ENCODE results near the gene DAPK1. TPM values are rescaled to one million over a fixed set of nuclear protein-coding genes. Genes with fewer than 3 reads are reported as not detected.

The DAPK1 gene
- polyA plus RNA-seq, 1 of the 3 experiments (the other 2 are of a cell fraction) = 0.61 TPM

DNA sequence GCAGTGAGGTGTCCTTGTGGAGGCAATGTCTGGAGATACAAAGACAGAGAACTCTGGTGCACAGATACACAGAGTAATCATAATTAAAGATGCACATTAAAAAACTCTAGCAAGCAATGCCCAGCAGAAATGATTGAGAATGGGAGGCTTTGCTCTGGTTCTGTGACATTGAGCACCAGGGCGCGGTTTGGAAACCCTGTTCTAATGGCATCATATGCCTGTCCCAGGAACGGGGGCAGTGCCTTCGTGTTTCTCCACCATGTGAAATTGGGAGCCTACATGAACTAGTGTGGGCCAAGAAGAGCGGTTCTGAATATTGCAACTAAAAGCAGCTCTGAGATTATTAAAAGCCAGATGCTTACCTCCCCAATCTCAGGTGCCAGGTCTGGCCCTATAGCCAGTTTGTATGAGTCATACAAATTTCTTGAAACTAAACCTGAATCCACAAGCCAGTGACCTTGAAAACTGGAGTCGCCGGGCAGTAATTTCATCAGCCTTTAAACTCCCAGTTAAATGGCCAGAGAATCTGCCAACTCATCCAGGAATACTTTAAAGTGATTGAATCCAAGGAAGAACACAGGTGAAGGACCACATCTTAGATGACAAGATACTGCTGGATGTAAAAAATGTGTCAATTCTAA lies 206.1 kb downstream of the DAPK1 start:
- no peak for DNase-seq
- WGBS (ENCODE audit: low lambda C conversion rate) = 89% methylated on average over 7 of the region's 7 CpGs
- CTCF ChIA-PET = interaction anchor here (2.8 kb wide), 1 partner anchor 19 kb away, joined by 10 read pairs; no protein-coding TSS in a partner anchor

DNA sequence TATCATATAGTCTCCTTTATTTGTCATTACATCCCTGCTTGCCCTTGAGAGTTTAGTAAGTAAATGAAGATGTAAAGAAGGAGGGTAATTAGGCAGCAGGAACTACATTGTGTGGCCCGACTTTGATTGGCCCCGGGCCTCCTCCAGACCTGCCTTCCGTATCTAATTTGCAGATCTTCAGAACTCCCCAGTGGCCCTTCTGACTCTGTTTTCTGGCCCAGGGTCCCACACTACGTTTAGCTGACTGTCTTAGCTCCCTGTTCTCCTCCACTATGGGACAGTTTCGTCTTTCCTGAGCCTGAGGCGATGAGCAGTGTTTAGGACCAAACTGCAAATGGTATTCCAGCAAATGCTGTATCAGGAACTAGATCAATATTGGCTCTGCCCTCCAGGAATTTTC lies 206.7 kb downstream of the DAPK1 start:
- H3F3A ChIP-seq (replicated peaks; ENCODE audit: insufficient read depth) = no peaks in the 10 kb centered on the region
- ChIA-PET CTCF (no interaction called here), POLR2A (no interaction called here)
- no peak overlapping the region for H3K9ac ChIP-seq
- no peaks in the 10 kb centered on the region for H3K9me3 ChIP-seq
- H3K9me2 ChIP-seq = no peaks in the 10 kb centered on the region
- 62% methylated on average over 6 of the region's 6 CpGs for WGBS (ENCODE audit: low lambda C conversion rate)
- no peaks in the 10 kb centered on the region for H3K79me2 ChIP-seq (ENCODE audit: insufficient read depth)
- H2AFZ ChIP-seq (ENCODE audit: low read depth) = no peak overlapping the region
- H3K4me1 ChIP-seq (ENCODE audit: control insufficient read depth in 1 of 2, insufficient read depth in 2 of 2, low read depth in 1 of 2, low read length in 1 of 2) = no peaks in the 10 kb centered on the region; a peak in 1 of 4 replicates
- no peak overlapping the region for H3K4me3 ChIP-seq (ENCODE audit: low read depth in 2 of 2, low read length in 1 of 2)
- no peaks in the 10 kb centered on the region for H4K20me1 ChIP-seq (ENCODE audit: insufficient read depth)
- H3K27ac ChIP-seq (ENCODE audit: low read depth in 2 of 2, low read length in 1 of 2) = no peak overlapping the region
- H3K27me3 ChIP-seq (ENCODE audit: insufficient read depth) = no peaks in the 10 kb centered on the region
- DNase-seq = no peak
- TF ChIP-seq MEF2A (IDR thresholded peaks at IDR 0.05; ENCODE audit: borderline replicate concordance, low read depth) (no peak), NFIC (IDR thresholded peaks at IDR 0.05; ENCODE audit: borderline replicate concordance) (no peak), YY1 (IDR thresholded peaks at IDR 0.05; ENCODE audit: low read depth) (no peak), RXRA (IDR thresholded peaks at IDR 0.05; ENCODE audit: borderline replicate concordance, low read depth) (no peak), SMC3 (IDR thresholded peaks at IDR 0.05; ENCODE audit: low read depth, low read length) (no peak), POLR2AphosphoS5 (IDR thresholded peaks at IDR 0.05; ENCODE audit: low read depth, low read length) (no peak), FOSL2 (IDR thresholded peaks at IDR 0.05; ENCODE audit: borderline replicate concordance, low read depth) (no peak), TAF1 (IDR thresholded peaks at IDR 0.05; ENCODE audit: borderline replicate concordance, low read depth, low read length) (no peak), GABPA (IDR thresholded peaks at IDR 0.05; ENCODE audit: low read depth) (no peak), ELF1 (IDR thresholded peaks at IDR 0.05) (no peak)
- TF ChIP-seq, protein P1, sequence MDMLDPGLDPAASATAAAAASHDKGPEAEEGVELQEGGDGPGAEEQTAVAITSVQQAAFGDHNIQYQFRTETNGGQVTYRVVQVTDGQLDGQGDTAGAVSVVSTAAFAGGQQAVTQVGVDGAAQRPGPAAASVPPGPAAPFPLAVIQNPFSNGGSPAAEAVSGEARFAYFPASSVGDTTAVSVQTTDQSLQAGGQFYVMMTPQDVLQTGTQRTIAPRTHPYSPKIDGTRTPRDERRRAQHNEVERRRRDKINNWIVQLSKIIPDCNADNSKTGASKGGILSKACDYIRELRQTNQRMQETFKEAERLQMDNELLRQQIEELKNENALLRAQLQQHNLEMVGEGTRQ (IDR thresholded peaks at IDR 0.05; ENCODE audit: borderline replicate concordance, low read depth, low read length) = no peak
- TF ChIP-seq, protein P2, sequence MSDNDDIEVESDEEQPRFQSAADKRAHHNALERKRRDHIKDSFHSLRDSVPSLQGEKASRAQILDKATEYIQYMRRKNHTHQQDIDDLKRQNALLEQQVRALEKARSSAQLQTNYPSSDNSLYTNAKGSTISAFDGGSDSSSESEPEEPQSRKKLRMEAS (IDR thresholded peaks at IDR 0.05; ENCODE audit: low read depth) = no peak
- no peaks in the 10 kb centered on the region for H3K36me3 ChIP-seq (replicated peaks in 1 of 2; ENCODE audit: control insufficient read depth in 1 of 2, insufficient read depth in 2 of 2, low read length in 1 of 2)
- H3K4me2 ChIP-seq = no peak overlapping the region

More for the DNA sequence above, 206.1 kb downstream of the DAPK1 start:
- H3K4me1 ChIP-seq (ENCODE audit: control insufficient read depth in 1 of 2, insufficient read depth in 2 of 2, low read depth in 1 of 2, low read length in 1 of 2) = no peaks in the 10 kb centered on the region; a peak in 1 of 4 replicates
- H3K27ac ChIP-seq (ENCODE audit: low read depth in 2 of 2, low read length in 1 of 2) = no peak overlapping the region
- H3K4me3 ChIP-seq (ENCODE audit: low read depth in 2 of 2, low read length in 1 of 2) = no peak overlapping the region
- no peaks in the 10 kb centered on the region for H3K79me2 ChIP-seq (ENCODE audit: insufficient read depth)
- no peak for TF ChIP-seq SMC3 (IDR thresholded peaks at IDR 0.05; ENCODE audit: low read depth, low read length)
- TF ChIP-seq EZH2phosphoT487 (IDR thresholded peaks at IDR 0.05; ENCODE audit: borderline replicate concordance, low read depth) = no peak
- no peak for TF ChIP-seq NFIC (IDR thresholded peaks at IDR 0.05; ENCODE audit: borderline replicate concordance)
- TF ChIP-seq, protein P1 (IDR thresholded peaks at IDR 0.05; ENCODE audit: borderline replicate concordance, low read depth, low read length) = no peak
- TF ChIP-seq RFX5 (IDR thresholded peaks at IDR 0.05; ENCODE audit: low read length) = no peak
- TF ChIP-seq GABPA (IDR thresholded peaks at IDR 0.05; ENCODE audit: low read depth) = no peak
- no peak for TF ChIP-seq TEAD4 (IDR thresholded peaks at IDR 0.05; ENCODE audit: borderline replicate concordance, insufficient read depth)
- no peak overlapping the region for H3K9ac ChIP-seq
- no peaks in the 10 kb centered on the region for H3K9me3 ChIP-seq
- H3K27me3 ChIP-seq (ENCODE audit: insufficient read depth) = no peaks in the 10 kb centered on the region
- H3K4me2 ChIP-seq = no peak overlapping the region
- no peak overlapping the region for H2AFZ ChIP-seq (ENCODE audit: low read depth)
- no peaks in the 10 kb centered on the region for H3K9me2 ChIP-seq
- no peaks in the 10 kb centered on the region for H3K36me3 ChIP-seq (replicated peaks in 1 of 2; ENCODE audit: control insufficient read depth in 1 of 2, insufficient read depth in 2 of 2, low read length in 1 of 2)
- no peaks in the 10 kb centered on the region for H3F3A ChIP-seq (replicated peaks; ENCODE audit: insufficient read depth)
- no peaks in the 10 kb centered on the region for H4K20me1 ChIP-seq (ENCODE audit: insufficient read depth)
- POLR2A ChIA-PET = no interaction called here

All from SK-N-SH (cell line).